PC-3 (cell line): ENCODE measurements around the gene VSX1. TPM values are rescaled to one million over a fixed set of nuclear protein-coding genes. Genes with fewer than 3 reads are reported as not detected.

ENCODE experiments used
- ATAC-seq: fragments of 200-7000 bp; cut with Tn5 transposase; 2 replicates; pipeline ENCODE4 v1.9.1; 2020; ENCODE audit warnings: mild to moderate bottlenecking, moderate library complexity
- BruUV-seq: library from RNA; stranded (reverse); fragments of 400-500 nt; replicated peaks from 2 replicates; lab custom pipeline; 2021; lab: Mats Ljungman, UMichigan
- CTCF ChIA-PET: fragments of 300-600 bp; sonication (Branson Sonifier 250); formaldehyde crosslinking; loops from one replicate; lab custom pipeline; 2022; ENCODE audit warnings: antibody characterized with exemption; lab: Charles Lee
- POLR2A ChIA-PET: fragments of 300-600 bp; sonication (Branson Sonifier 250); formaldehyde crosslinking; loops from one replicate; lab custom pipeline; 2022; ENCODE audit warnings: antibody characterized with exemption; ENCODE audit not compliant: unreplicated experiment; lab: Charles Lee
- DNase-seq: peaks from one replicate; pipeline ENCODE4 v3.0.0-alpha.2; 2015
- H2AFZ ChIP-seq: fragments of 300-600 bp; sonication (generic); 2 replicates; pipeline ENCODE4 v1.6.0; 2016; ENCODE audit warnings: antibody characterized with exemption, low read length
- H3F3A ChIP-seq: fragments of 300-600 bp; sonication (generic); one replicate; pipeline ENCODE4 v1.6.0; 2017; ENCODE audit warnings: antibody characterized with exemption, low read length, control low read depth, mild to moderate bottlenecking; ENCODE audit not compliant: unreplicated experiment
- H3K27ac ChIP-seq: fragments of 300-600 bp; sonication (generic); 2 replicates; pipeline ENCODE4 v1.5.1; 2016; ENCODE audit warnings: mild to moderate bottlenecking, low read length
- H3K27me3 ChIP-seq: fragments of 300-600 bp; sonication (generic); 2 replicates; pipeline ENCODE4 v1.6.1; 2016; ENCODE audit warnings: low read length, mixed read lengths
- H3K36me3 ChIP-seq: fragments of 300-600 bp; sonication (generic); 2 replicates; pipeline ENCODE4 v1.6.1; 2016; ENCODE audit warnings: low read depth, mixed run types, low read length, mixed read lengths
- H3K4me1 ChIP-seq: fragments of 300-600 bp; sonication (generic); 2 replicates; pipeline ENCODE4 v1.5.1; 2016; ENCODE audit warnings: low read length; ENCODE audit not compliant: insufficient read depth
- H3K4me2 ChIP-seq: fragments of 300-600 bp; sonication (generic); 2 replicates; pipeline ENCODE4 v1.6.0; 2016; ENCODE audit warnings: low read length
- H3K4me3 ChIP-seq: fragments of 300-600 bp; sonication (generic); 2 replicates; pipeline ENCODE4 v1.5.1; 2016; ENCODE audit warnings: mild to moderate bottlenecking, low read length, mixed read lengths
- H3K79me2 ChIP-seq: fragments of 300-600 bp; sonication (generic); 2 replicates; pipeline ENCODE4 v1.6.1; 2017; ENCODE audit warnings: low read length, mixed read lengths
- H3K9ac ChIP-seq: fragments of 300-600 bp; sonication (generic); 2 replicates; pipeline ENCODE4 v1.6.0; 2016; ENCODE audit warnings: mild to moderate bottlenecking, low read length
- H3K9me2 ChIP-seq: fragments of 300-600 bp; sonication (generic); replicated peaks from 2 replicates; pipeline ENCODE4 v1.6.1; 2016; ENCODE audit warnings: mixed run types, low read length, mixed read lengths
- H3K9me3 ChIP-seq: fragments of 300-600 bp; sonication (generic); 2 replicates; pipeline ENCODE4 v1.6.1; 2016; ENCODE audit warnings: low read length, mixed read lengths
- H4K20me1 ChIP-seq: fragments of 300-600 bp; sonication (generic); 2 replicates; pipeline ENCODE4 v1.6.1; 2016; ENCODE audit warnings: low read length, mixed read lengths
- CTCF ChIP-seq: fragments of 300-600 bp; sonication (generic); conservative IDR thresholded peaks from 2 replicates; pipeline ENCODE4 v1.5.1; 2017; ENCODE audit warnings: antibody characterized with exemption, low read depth, mild to moderate bottlenecking, low read length
- EZH2 ChIP-seq: fragments of 300-600 bp; sonication (generic); IDR thresholded peaks from one replicate; pipeline ENCODE4 v1.6.1; 2017; ENCODE audit warnings: antibody characterized with exemption, mild to moderate bottlenecking, low read length; ENCODE audit not compliant: unreplicated experiment
- EZH2phosphoT487 ChIP-seq: fragments of 300-600 bp; sonication (generic); IDR thresholded peaks from 2 replicates; pipeline ENCODE4 v1.6.1; 2018; ENCODE audit warnings: mild to moderate bottlenecking, antibody characterized with exemption, low read length, borderline replicate concordance
- intact Hi-C: fragments of 100-400 bp; cut with micrococcal nuclease; formaldehyde crosslinking; loops from 2 replicates; pipeline ENCODE4 v1.9.0; 2023
- total RNA-seq: library from RNA; depleted of rRNA; stranded (reverse); fragments of >200 nt; gene quantifications from 2 replicates; pipeline ENCODE4 v1.2.3, GENCODE V29; 2014

Gene VSX1
- total RNA-seq, 1 experiment from 2014 or later, result not detected

DNA sequence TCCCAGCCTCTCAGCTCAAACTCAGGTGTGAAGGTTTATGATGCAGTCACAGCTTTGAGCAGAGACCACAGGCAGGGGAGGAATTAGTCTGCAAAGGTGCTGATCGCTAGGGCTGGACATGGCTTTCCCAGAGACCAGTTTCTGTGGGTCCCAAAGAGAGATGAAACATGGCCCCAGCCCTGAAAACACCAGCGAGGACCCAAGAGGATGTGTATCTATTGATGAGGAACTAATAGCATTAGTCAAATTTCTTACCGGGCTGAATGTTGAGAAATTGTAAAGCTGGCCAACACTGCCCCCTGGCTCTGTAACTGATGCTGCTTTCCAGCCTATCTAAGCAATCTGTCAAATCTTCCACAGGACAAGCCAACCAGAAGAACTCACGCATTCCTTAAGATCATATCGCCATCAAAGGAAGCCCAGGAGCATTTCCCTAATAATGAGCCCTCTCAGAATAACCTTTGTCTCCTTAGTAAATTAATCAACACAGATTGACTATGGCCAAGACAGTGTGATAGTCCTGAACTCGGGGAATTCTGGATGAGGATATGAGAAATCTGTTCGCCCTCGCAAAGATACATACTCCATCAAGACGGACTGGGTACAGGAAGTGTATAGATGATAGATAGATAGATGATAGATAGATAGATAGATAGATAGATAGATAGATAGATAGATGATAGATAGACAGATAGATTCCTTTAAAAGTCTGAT, 16.2 kb downstream of the VSX1 start:
- no peaks in the 10 kb centered on the region for H3K36me3 ChIP-seq
- H3K27ac ChIP-seq, result no peak overlapping the region
- H3K9me3 ChIP-seq, result no peaks in the 10 kb centered on the region
- POLR2A ChIA-PET, result no interaction called here
- peak; percentile 95 for TF ChIP-seq CTCF
- TF ChIP-seq EZH2phosphoT487, result no peak
- TF ChIP-seq EZH2, result no peak
- H4K20me1 ChIP-seq, result no peaks in the 10 kb centered on the region
- intact Hi-C loops, result loop anchor here (1.0 to 5.0 kb wide), 3 partner anchors 70 to 133 kb away; no protein-coding TSS in a partner anchor
- no peak overlapping the region for H3K9ac ChIP-seq
- DNase-seq (peak; percentile 84), ATAC-seq (peak; percentile 87)
- CTCF ChIA-PET, result interaction anchor here (0.9 to 2.4 kb wide), 3 partner anchors 70 to 113 kb away, joined by 4 to 13 read pairs (median 7); no protein-coding TSS in a partner anchor
- no peaks in the 10 kb centered on the region for H3K79me2 ChIP-seq
- BruUV-seq, result no TSS peak
- peaks cover 49% of the 10 kb centered on the region for H3K27me3 ChIP-seq
- H3F3A ChIP-seq, result no peaks in the 10 kb centered on the region
- no peaks in the 10 kb centered on the region for H3K9me2 ChIP-seq
- peak overlapping the region; percentile 60 for H3K4me2 ChIP-seq
- no peak overlapping the region for H3K4me3 ChIP-seq
- peaks cover 3% of the 10 kb centered on the region; the same call in 1 of the 2 replicates for H3K4me1 ChIP-seq
- H2AFZ ChIP-seq, result 0 out of 2 replicates have a peak overlapping the region, but pooled peaks have one; percentile 17

DNA sequence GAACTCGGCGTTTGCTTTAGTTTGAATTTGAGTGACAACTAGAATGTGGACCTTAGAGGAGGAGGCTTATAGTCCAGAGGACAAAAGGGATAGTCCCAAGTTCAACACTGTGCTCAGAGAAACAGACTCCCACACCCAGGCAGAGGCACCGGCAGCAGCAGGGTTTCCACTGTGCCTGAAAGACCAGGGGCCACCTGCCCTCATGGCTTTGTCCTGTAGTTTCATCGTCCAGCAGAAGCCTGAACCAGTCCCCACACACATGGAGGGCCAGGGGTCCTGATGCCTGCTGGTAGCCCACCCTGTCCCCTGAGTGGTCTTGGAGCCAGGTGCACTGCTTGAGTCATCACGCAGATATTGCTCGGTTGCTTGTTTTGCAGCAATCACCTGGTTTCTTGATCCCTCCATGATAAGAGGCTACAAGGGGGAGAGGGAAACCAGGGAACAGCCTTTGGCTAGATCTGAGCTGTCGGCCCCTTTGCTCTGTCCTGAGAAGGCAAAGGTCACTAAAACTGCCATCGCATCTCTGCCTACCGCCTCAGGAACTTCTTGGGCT, 16.8 kb downstream of the VSX1 start:
- DNase-seq (no peak), ATAC-seq (no peak)
- H3K4me1 ChIP-seq, result peaks cover 8% of the 10 kb centered on the region; the same call in 1 of the 2 replicates
- intact Hi-C loops, result loop anchor here (1.0 to 5.0 kb wide), 3 partner anchors 70 to 133 kb away; no protein-coding TSS in a partner anchor
- CTCF ChIA-PET, result interaction anchor here (0.9 to 2.4 kb wide), 3 partner anchors 70 to 114 kb away, joined by 4 to 13 read pairs (median 7); no protein-coding TSS in a partner anchor
- H3K27me3 ChIP-seq, result peaks cover 49% of the 10 kb centered on the region
- H3K79me2 ChIP-seq, result no peaks in the 10 kb centered on the region
- no peaks in the 10 kb centered on the region for H3K9me3 ChIP-seq
- H3F3A ChIP-seq, result no peaks in the 10 kb centered on the region
- no peaks in the 10 kb centered on the region for H3K9me2 ChIP-seq
- no peak overlapping the region for H3K4me2 ChIP-seq
- TF ChIP-seq CTCF (no peak), EZH2phosphoT487 (no peak), EZH2 (no peak)
- no peaks in the 10 kb centered on the region for H4K20me1 ChIP-seq
- H3K9ac ChIP-seq, result no peak overlapping the region
- no peak overlapping the region for H2AFZ ChIP-seq
- H3K27ac ChIP-seq, result no peak overlapping the region
- H3K36me3 ChIP-seq, result no peaks in the 10 kb centered on the region
- no TSS peak for BruUV-seq
- H3K4me3 ChIP-seq, result no peak overlapping the region
- POLR2A ChIA-PET, result no interaction called here
